HEK293 (cell line): ENCODE results near the gene RBM20.

Experiments
- CTCF ChIA-PET: fragments of 350-600 bp; formaldehyde crosslinking; extraction: SDS; loops from one replicate; lab custom pipeline; 2021; ENCODE audit warnings: antibody characterized with exemption; lab: Yijun Ruan, JAX
- POLR2A ChIA-PET: fragments of 300-600 bp; formaldehyde crosslinking; extraction: SDS; loops from one replicate; lab custom pipeline; 2020; ENCODE audit warnings: antibody characterized with exemption, inconsistent platforms; lab: Yijun Ruan, JAX
- H3K27ac ChIP-seq: fragments of 200-500 bp; sonication (Bioruptor generic); 2 replicates; pipeline ENCODE4 v1.5.1; 2014; ENCODE audit warnings: low read depth, low read length, control low read depth, inconsistent platforms; ENCODE audit errors: extremely low read depth
- H3K36me3 ChIP-seq, 2 experiments: fragments of 200-500 bp in 1 of 2; sonication (Bioruptor generic) in 1 of 2; 1 replicate in 1 of 2; 2 replicates in 1 of 2; pipeline ENCODE4 v1.5.1; 2014 to 2017; ENCODE audit warnings: inconsistent platforms in 2 of 2, low read length in 2 of 2; ENCODE audit not compliant: control insufficient read depth in 2 of 2, insufficient read depth in 1 of 2
- H3K4me1 ChIP-seq: fragments of 200-500 bp; sonication (Bioruptor generic); 2 replicates; pipeline ENCODE4 v1.5.1; 2014; ENCODE audit warnings: mild to moderate bottlenecking, low read length, inconsistent platforms; ENCODE audit not compliant: control insufficient read depth, insufficient read depth
- H3K4me3 ChIP-seq: 2 replicates; pipeline ENCODE4 v1.5.1; 2011; ENCODE audit warnings: low read depth, mild to moderate bottlenecking, control low read depth, low read length, moderate library complexity
- H3K9me3 ChIP-seq: fragments of 200-500 bp; sonication (Bioruptor generic); 2 replicates; pipeline ENCODE4 v1.5.1; 2014; ENCODE audit warnings: low read depth, low read length, inconsistent platforms; ENCODE audit not compliant: control insufficient read depth, insufficient read depth
- GLI2 ChIP-seq: fragments of 450-650 bp; formaldehyde crosslinking; IDR thresholded peaks from 2 replicates; pipeline ENCODE4; 2017; ENCODE audit warnings: missing biosample characterization, missing genetic modification characterization, low read depth, borderline replicate concordance
- KLF7 ChIP-seq: fragments of 450-650 bp; formaldehyde crosslinking; IDR thresholded peaks from 2 replicates; pipeline ENCODE4 v1.5.1; 2016; ENCODE audit warnings: missing biosample characterization, missing genetic modification characterization, borderline replicate concordance
- KLF8 ChIP-seq: fragments of 450-650 bp; formaldehyde crosslinking; IDR thresholded peaks from 2 replicates; pipeline ENCODE4 v1.5.1; 2016; ENCODE audit warnings: missing biosample characterization, missing genetic modification characterization
- OSR2 ChIP-seq: fragments of 450-650 bp; formaldehyde crosslinking; IDR thresholded peaks from 2 replicates; pipeline ENCODE4 v1.5.1; 2016; ENCODE audit warnings: missing biosample characterization, missing genetic modification characterization
- PRDM10 ChIP-seq: fragments of 450-650 bp; formaldehyde crosslinking; IDR thresholded peaks from 2 replicates; pipeline ENCODE4 v1.5.1; 2016; ENCODE audit warnings: missing biosample characterization, missing genetic modification characterization
- TRIM28 ChIP-seq: IDR thresholded peaks from 2 replicates; pipeline ENCODE4 v1.6.1; 2011; ENCODE audit warnings: low read length, control low read depth, borderline replicate concordance
- TSHZ1 ChIP-seq: fragments of 450-650 bp; formaldehyde crosslinking; IDR thresholded peaks from 2 replicates; pipeline ENCODE4 v1.5.1; 2016; ENCODE audit warnings: missing biosample characterization, missing genetic modification characterization, borderline replicate concordance
- WT1 ChIP-seq: fragments of 450-650 bp; formaldehyde crosslinking; IDR thresholded peaks from 2 replicates; pipeline ENCODE4 v1.5.1; 2016; ENCODE audit warnings: missing biosample characterization, missing genetic modification characterization
- ZBTB44 ChIP-seq: fragments of 450-650 bp; IDR thresholded peaks from 2 replicates; pipeline ENCODE4 v1.5.1; 2018; ENCODE audit warnings: missing biosample characterization, mild to moderate bottlenecking, missing genetic modification characterization
- ZEB2 ChIP-seq: fragments of 450-650 bp; formaldehyde crosslinking; IDR thresholded peaks from 2 replicates; pipeline ENCODE4 v1.5.1; 2016; ENCODE audit warnings: missing biosample characterization, missing genetic modification characterization
- ZFHX2 ChIP-seq: fragments of 450-650 bp; formaldehyde crosslinking; conservative IDR thresholded peaks from 2 replicates; pipeline ENCODE4 v1.5.1; 2016; ENCODE audit warnings: missing biosample characterization, missing genetic modification characterization
- ZFP41 ChIP-seq: fragments of 450-650 bp; formaldehyde crosslinking; IDR thresholded peaks from 2 replicates; pipeline ENCODE4 v1.5.1; 2016; ENCODE audit warnings: missing biosample characterization, missing genetic modification characterization, borderline replicate concordance
- ZNF24 ChIP-seq: fragments of 450-650 bp; formaldehyde crosslinking; IDR thresholded peaks from 2 replicates; pipeline ENCODE4 v1.5.1; 2016; ENCODE audit warnings: missing biosample characterization, missing genetic modification characterization
- ZNF248 ChIP-seq: fragments of 450-650 bp; formaldehyde crosslinking; IDR thresholded peaks from 2 replicates; pipeline ENCODE4 v1.5.1; 2017; ENCODE audit warnings: missing biosample characterization, missing genetic modification characterization
- ZNF266 ChIP-seq: fragments of 450-650 bp; formaldehyde crosslinking; IDR thresholded peaks from 2 replicates; pipeline ENCODE4 v1.5.1; 2016; ENCODE audit warnings: missing biosample characterization, missing genetic modification characterization, low read depth
- ZNF302 ChIP-seq: fragments of 450-650 bp; formaldehyde crosslinking; IDR thresholded peaks from 2 replicates; pipeline ENCODE4 v1.5.1; 2016; ENCODE audit warnings: missing biosample characterization, missing genetic modification characterization, low read depth
- ZNF394 ChIP-seq: fragments of 450-650 bp; formaldehyde crosslinking; IDR thresholded peaks from 2 replicates; pipeline ENCODE4 v1.5.1; 2016; ENCODE audit warnings: missing biosample characterization, missing genetic modification characterization, mild to moderate bottlenecking, moderate library complexity, borderline replicate concordance
- ZNF488 ChIP-seq: fragments of 450-650 bp; formaldehyde crosslinking; IDR thresholded peaks from 2 replicates; pipeline ENCODE4 v1.5.1; 2016; ENCODE audit warnings: missing biosample characterization, missing genetic modification characterization
- ZNF513 ChIP-seq: fragments of 450-650 bp; IDR thresholded peaks from 2 replicates; pipeline ENCODE4 v1.5.1; 2018; ENCODE audit warnings: missing biosample characterization, missing genetic modification characterization
- ZNF544 ChIP-seq: fragments of 450-650 bp; formaldehyde crosslinking; IDR thresholded peaks from 2 replicates; pipeline ENCODE4 v1.5.0; 2017; ENCODE audit warnings: missing biosample characterization, missing genetic modification characterization
- ZNF629 ChIP-seq: fragments of 450-650 bp; formaldehyde crosslinking; IDR thresholded peaks from 2 replicates; pipeline ENCODE4 v1.5.1; 2017; ENCODE audit warnings: missing biosample characterization, missing genetic modification characterization
- ZNF654 ChIP-seq: fragments of 450-650 bp; formaldehyde crosslinking; IDR thresholded peaks from 2 replicates; pipeline ENCODE4 v1.5.1; 2016; ENCODE audit warnings: low read depth, missing biosample characterization, missing genetic modification characterization
- ZNF843 ChIP-seq: fragments of 450-650 bp; formaldehyde crosslinking; IDR thresholded peaks from 2 replicates; pipeline ENCODE4 v1.5.1; 2016; ENCODE audit warnings: missing biosample characterization, missing genetic modification characterization
- ZSCAN23 ChIP-seq: fragments of 450-650 bp; formaldehyde crosslinking; IDR thresholded peaks from 2 replicates; pipeline ENCODE4 v1.5.1; 2016; ENCODE audit warnings: missing biosample characterization, missing genetic modification characterization
- ZXDB ChIP-seq: fragments of 450-650 bp; formaldehyde crosslinking; IDR thresholded peaks from 2 replicates; pipeline ENCODE4 v1.5.1; 2016; ENCODE audit warnings: missing biosample characterization, missing genetic modification characterization

RBM20 gene

GRCh38 chr10:110646417-110647135, 2.4 kb downstream of the RBM20 start (continued):
- no peak for TF ChIP-seq ZNF488 (tag by site-specific recombination)

GRCh38 chr10:110647136-110647430, 2.9 kb downstream of the RBM20 start:
- H3K36me3 ChIP-seq, result no peaks in the 10 kb centered on the region
- no peaks in the 10 kb centered on the region for H3K9me3 ChIP-seq
- CTCF ChIA-PET, result interaction anchor here (0.6 to 1.8 kb wide), 5 partner anchors 23 to 47 kb away, joined by 3 to 14 read pairs (median 3); no protein-coding TSS in a partner anchor
- H3K4me3 ChIP-seq, result no peak overlapping the region
- POLR2A ChIA-PET, result no interaction called here
- H3K27ac ChIP-seq, result peak overlapping the region; percentile 85; the same call in 1 of the 2 replicates
- peaks cover 49% of the 10 kb centered on the region for H3K4me1 ChIP-seq
- no peak for TF ChIP-seq ZNF248 (tag by site-specific recombination)
- TF ChIP-seq TSHZ1 (tag by site-specific recombination), result peak; percentile 61; the same call in 1 of the 2 replicates
- TF ChIP-seq ZNF302 (tag by site-specific recombination), result no peak
- TF ChIP-seq GLI2 (tag by site-specific recombination), result peak; percentile 20; the same call in 1 of the 2 replicates
- no peak for TF ChIP-seq ZFP41 (tag by site-specific recombination)
- no peak for TF ChIP-seq TRIM28
- peak; percentile 24; the same call in 1 of the 2 replicates for TF ChIP-seq ZXDB (tag by site-specific recombination)
- 0 out of 2 replicates have a peak, but pooled peaks have one; percentile 8 for TF ChIP-seq ZNF654 (tag by site-specific recombination)
- TF ChIP-seq ZNF394, result no peak
- no peak for TF ChIP-seq ZNF513 (tag by site-specific recombination)
- peak; percentile 55 for TF ChIP-seq OSR2 (tag by site-specific recombination)
- TF ChIP-seq ZNF24 (tag by site-specific recombination), result no peak; the same call in 1 of the 2 replicates
- peak; percentile 73 for TF ChIP-seq ZNF629 (tag by site-specific recombination)
- TF ChIP-seq KLF7 (tag by site-specific recombination), result no peak
- no peak for TF ChIP-seq ZBTB44 (tag by site-specific recombination)
- TF ChIP-seq ZNF266, result no peak
- TF ChIP-seq ZFHX2 (tag by site-specific recombination), result no peak
- TF ChIP-seq PRDM10 (tag by site-specific recombination), result no peak
- TF ChIP-seq ZSCAN23 (tag by site-specific recombination), result 0 out of 2 replicates have a peak, but pooled peaks have one; percentile 25
- TF ChIP-seq WT1, result peak; percentile 58; the same call in 1 of the 2 replicates
- TF ChIP-seq ZNF843 (tag by site-specific recombination), result peak; percentile 57
- peak; percentile 59 for TF ChIP-seq KLF8 (tag by site-specific recombination)
- peak; percentile 85 for TF ChIP-seq ZEB2 (tag by site-specific recombination)
- TF ChIP-seq ZNF544, result no peak
